Stimulated activated CD4-positive, alpha-beta T cell treated with anti-CD3 and anti-CD28 coated beads, Interleukin-12 subunit alpha, Interleukin-12 subunit beta, amount 100 ng/mL, for 4 hours (primary cell): ENCODE measurements around the gene NDRG4.

Experiments
- DNase-seq: peaks from one replicate; pipeline ENCODE4 v3.0.0-alpha.2; 2020

Gene NDRG4

GRCh38 chr16:58497468-58497867 is 2.5 kb upstream of the NDRG4 start:
- DNase-seq: no peak

DNA sequence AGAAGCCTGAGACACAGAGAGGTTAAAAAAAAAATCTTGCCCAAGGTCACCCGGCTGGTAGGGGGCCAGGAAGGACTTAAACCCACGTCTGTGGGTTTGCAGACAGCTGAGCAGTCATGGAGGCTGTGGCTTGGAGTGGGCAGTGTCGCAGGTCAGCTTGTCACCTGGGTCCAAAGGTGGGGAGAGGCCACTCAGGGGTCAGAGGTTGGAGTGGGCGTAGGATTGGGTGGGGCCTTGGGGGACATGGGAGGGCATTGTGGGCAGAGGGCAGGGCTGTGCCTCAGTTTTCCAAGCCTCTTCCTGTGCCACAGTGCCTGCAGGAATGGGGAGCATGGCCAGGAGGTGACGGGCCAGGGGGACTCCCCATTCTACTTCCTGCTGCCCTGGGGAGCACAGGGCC is 2.0 kb upstream of the NDRG4 start:
- no peak for DNase-seq

DNA sequence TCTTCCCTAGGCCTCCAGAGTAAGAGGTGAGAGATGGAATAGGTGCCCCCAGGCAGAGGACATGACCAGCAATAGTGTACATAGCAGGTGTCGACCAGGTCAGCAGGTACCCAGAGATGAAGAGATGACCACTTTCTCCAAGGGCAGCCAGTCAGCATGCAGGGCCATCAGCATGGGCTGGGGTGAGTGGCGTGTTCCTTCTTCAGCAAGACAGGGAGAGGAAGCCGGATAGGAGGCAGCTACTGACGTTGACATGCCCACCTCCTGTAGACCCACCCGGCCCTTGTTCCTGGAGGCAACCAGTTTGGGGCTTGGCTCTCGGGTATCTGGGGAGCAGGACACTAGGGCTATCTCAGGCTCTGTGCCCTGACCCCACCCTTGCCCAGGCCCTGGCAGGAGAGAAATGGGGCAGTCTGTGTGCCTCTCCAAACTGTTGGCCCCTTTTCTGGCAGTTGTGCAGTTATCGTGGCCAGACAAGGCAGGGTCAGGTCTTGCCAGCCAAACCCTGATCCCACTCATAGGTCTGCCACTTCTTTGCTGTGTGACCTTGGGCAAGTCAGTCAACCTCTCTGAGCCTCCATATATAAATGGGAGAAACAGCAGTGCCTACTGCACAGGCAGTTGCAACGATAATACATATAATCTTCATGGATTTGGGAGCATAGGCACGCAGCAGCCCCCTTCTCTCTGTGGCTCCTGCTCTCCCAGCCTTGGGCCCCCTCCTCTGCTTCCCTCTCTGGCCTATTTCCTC is 1.4 kb upstream of the NDRG4 start:
- DNase-seq: no peak

DNA sequence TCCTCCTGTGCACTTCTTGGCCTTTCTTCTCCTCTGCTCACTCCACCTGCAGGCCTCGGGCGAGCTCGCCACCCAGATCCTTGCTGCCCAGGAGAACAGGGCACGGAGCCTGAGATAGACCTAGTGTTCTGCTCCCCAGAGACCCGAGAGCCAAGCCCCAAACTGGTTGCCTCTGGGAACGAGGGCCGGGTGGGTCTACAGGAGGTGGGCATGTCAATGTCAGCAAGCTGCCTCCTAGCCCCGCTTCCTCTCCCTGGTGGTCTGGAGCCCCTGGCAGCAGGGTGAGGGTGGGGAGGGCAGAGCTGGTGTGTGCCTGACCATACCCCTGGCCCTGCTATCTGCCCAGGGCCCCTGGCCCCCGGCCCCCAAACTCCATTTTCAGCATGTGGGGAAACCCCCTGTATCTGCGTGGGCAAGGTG is 841 bp upstream of the NDRG4 start:
- DNase-seq: no peak

DNA sequence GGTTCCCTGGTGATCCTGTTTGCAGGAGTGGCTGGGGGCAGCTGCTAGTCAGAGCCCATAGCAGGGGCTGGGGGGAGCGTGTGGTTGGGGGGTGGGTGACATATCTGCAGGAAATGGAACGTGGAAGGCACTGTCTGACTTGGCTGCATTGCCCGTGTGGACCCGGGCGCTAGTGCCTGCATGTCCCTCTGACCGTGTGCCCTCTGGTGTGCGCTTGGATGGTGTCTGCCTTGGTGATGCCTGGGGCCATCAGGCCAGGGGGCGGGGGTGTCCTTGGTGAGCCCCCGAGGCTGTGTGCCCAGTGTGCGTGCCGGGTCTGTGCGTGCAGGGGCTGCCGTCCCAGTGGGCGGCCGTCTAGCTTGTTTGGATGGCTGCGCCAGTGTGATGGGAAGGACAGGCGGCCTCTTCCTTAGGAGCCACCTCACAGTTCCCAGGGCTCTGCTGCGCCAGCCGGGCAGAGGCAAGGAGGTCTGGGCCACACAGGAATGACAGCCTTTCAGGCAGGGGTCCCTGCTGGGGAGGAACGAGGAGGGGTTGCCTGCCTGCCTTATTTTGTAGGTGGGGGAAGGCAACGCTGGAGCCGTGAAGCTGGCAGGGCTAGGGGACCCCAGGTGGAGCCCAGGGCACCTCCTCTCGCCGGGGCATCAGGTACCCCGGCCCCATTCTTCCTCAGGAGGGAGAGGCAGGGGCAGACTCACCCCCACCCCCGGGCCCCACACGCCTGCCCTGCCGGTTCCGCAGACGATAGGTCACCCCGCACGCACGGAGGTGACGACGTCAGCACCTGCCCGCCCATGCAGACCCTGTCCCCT is 693 bp downstream of the NDRG4 start:
- DNase-seq: no peak

DNA sequence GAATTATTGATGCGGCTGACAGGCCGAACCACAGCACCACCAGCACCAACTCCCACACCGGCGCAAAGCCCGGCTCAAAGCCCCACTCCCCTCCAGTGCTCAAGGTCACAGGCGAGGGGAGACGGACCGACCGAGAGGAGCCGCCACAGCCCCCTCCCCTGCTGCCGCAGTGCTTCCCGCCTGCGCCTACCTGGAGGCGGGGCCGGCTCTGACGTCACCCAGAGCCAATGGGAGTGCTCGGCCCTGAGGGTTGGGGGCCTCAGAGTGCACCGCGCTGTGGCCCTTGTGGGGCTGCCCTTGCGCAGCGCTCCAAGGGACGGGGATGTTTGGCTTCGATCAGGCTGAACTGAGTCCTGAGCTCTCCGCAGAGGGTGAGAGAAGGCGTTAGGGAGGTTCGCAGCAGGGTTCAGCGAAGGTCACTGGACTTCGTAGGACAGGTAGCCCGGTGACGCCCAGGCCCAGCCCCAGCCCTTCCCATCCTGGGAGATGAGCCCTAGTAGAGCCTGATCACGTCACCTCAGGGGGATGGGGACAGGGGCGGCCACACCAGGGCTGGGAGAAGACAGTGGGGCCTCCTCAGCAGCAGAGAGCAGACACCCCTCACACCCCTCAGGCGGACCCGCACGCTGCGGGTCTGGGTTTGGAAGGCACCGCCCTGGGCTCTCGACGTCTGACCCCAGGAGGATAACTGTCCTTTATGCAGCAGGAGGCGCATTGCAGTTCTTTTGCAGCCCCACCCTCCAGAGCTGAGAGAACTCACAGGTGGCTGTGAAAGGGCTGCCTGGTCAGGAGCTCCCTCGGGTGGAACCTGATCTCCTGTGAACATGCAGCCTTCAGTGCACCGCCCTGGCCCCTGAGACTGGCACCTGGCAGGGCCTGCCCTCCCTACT is 1.5 kb downstream of the NDRG4 start:
- DNase-seq: peak; percentile 50

DNA sequence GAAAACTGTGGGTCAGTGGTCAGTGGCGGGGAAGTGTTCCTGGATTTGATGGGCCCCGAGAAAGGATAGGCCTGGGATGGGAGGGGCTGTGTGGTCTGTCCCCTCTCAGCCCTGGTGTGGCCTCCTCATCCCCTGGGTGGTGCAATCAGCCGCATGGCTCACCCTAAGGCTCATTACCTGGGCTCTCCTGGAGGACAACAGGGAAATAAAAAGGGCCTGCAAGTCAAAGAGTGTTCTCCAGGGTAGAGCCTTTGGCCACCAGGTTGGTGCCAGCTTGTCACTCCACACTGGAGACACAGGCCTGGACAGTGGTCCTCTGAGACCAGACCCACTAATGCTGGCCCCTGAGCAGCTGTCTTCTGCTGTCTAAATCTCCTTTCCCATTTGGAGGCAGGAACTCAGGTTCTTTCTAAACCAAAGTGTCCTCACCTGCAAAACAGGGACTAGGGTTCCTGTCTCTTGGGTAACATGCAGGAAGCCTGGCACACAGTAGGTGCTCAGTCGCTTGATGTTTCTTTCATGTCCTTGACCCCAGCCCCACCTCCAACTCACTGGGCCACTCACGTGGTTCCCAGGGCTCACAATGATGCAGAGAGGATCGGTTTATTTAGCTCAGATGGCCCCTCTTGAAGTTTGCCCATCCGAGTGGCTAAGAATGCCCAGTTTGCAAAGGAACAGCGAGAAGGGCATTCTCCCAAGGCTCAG is 2.4 kb downstream of the NDRG4 start:
- no peak for DNase-seq

GRCh38 chr16:58503166-58503862 is 3.4 kb downstream of the NDRG4 start:
- DNase-seq: no peak

- DNase-seq: no peak
These were observed 4.1 kb downstream of the NDRG4 start for GRCh38 chr16:58503863-58504688.

DNA sequence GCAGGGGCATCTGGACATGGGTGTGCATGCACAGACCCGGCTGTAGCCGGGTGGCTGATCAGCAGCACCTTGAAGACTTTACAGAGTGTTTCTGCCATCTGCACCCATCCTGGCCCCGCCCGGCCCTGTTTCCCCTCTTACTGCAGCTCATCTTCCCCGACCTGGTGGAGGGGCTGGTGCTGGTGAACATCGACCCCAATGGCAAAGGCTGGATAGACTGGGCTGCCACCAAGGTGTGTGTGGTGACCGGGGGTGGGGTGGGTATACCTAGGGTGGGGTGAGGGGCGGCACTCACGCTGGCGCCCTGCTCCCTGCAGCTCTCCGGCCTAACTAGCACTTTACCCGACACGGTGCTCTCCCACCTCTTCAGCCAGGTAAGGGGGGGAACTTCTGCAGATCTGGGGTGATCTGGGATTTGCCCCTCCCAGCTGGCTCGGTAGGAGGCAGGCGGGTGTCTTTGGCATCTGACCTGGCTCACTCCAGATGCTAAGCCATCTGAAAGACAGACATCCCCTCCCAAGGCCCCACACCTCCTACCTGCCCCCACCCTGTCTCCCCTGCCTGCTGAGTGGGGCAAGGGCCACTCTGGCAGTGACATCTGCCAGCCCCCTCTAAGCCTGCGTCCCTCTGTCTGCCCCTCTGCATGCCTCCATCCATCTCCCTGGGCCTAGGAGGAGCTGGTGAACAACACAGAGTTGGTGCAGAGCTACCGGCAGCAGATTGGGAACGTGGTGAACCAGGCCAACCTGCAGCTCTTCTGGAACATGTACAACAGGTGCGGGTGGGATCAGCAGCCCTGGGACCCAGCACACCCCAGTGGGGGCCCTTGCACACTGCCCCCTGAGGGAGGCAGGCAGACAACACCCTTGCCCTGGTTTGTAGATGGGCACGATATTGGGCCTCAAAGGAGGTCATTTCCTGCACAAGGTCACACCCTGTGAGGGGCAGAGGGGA is 6.6 kb downstream of the NDRG4 start:
- DNase-seq: no peak

DNA sequence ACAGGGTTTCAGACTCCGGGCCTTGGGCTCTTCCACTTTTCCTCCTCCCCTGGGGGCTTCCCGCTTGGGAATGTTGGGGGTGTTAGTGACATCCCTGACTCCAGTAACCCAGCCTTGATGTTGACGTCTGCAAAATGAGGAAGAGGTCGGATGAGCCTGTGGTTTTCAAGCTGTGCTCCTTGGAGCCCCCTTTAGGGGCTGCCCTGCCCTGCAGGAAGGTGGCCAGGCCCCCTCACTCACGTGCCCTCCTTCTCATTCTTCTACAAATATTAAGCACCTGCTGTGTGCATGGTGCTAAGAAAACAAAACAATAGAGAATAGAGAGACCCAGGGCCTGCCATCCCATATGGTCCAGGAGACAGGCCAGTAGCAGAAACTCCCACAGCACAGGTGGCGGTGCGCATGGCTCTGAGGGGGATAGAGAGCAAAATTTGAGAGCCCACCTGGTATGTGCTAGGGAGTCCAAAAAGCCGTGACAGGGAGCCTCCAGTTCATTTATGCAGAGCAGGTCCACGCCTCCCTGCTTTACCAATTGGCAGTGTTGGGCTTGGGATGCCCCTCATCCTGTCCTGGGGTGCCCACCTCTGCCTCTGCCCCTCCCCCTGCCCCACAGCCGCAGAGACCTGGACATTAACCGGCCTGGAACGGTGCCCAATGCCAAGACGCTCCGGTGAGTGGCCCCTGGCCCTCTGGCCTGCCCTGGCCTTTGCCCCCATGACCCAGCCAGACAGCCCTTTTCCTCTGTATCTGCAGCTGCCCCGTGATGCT is 7.4 kb downstream of the NDRG4 start:
- no peak for DNase-seq

DNA sequence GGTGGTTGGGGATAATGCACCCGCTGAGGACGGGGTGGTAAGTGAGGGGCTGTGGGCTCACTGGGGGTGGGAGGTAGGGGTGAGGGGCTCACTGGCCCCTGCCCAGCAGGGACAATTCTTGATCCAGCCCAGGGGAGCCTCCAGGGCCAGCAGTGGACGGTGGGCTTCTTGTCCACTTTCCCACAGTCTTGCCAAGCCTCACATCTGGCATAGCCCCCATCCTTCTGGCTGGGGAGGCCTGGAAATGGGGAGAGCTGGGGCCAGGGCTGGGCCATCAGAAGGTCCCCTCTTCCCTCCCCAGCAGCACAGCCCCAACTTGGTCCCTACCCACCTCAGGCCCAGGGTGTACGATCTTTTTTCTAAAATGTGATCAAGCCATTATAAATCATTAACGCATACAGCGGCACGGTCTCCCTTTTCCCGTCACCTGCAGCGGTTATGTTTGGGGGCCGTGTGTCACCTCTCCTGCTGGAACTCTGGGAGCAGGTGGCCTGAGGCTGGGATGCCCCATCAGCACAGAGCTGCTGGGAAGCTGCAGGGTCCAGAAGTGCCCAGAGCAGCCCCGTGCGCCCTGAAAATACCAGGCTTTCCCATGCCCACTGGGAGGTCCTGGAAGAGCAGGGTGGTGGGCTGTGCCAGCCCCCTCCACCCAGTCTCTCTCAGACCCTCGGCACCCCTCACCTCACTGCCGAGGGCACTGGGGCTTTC is 8.2 kb downstream of the NDRG4 start:
- no peak for DNase-seq

- DNase-seq: no peak
These were observed 8.8 kb downstream of the NDRG4 start for GRCh38 chr16:58508671-58509251.

DNA sequence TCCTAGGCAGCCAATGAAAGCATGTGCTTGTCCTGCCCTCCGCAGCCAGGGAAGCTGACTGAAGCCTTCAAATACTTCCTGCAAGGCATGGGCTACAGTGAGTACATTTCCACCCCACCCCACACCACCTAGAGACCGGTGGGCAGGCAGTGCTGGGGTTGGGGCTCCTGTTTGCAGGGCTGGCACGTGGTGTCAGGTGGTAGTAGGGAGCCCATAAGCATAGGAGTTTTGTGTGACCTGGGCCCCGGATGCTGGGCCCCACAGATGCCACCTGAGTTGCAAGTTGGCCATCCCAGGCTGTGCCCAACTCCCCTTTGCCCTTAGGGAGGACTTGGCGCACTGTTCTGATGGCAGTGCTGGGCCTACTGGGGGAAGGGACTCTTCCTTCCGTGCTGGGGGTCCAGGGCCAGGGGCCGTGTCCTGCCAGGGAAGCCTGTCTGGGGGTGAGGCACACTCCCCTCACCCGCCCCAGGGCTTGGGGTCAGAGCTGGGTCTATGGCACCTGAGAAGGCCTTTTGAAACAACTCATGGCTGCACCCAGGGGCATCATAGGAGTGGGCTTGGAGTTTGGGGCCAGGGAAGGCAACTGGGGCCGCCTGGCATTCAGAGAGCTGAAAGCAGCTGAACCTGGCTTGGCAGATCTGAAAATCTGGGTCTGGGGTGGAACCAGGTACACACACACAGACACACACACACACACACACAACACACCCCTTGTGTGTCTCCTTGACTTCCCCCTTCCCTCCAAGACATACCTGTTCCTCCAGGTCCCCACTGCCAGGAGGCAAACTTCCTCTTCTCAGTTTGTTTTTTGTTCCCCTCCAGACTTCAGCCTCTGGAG is 9.5 kb downstream of the NDRG4 start:
- no peak for DNase-seq

DNA sequence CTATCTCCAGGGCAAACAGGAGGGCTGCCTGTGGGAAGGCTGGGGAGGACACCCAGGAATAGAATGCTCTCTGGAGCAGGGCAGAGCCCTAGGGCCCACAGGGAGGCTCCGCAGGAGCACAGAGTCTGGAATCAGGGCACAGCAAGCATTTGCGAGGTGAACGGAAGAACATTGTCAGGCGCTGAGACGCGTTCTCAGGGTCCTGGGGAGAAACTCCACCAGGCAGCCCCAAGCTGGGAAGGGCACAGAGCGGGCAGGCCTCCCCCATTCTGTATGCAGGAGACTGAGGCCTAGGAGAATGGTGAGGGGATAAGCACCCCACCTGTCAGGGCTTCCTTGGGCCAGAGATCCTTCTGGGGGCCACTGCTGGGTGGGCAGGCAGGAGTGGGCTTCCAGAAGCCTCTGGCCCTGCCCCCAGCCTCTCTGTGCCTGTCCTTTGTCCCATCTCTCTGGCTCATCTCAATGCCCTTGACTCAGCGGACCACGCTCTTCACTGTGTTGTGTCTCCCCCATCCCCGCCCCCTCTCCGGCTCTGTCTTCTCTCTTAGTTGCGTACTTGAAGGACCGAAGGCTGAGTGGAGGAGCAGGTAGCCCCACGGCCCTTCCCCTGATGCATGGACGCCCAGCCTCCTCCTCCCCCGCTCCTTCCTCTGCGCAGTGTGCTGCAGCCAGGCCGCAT is 10.3 kb downstream of the NDRG4 start:
- no peak for DNase-seq
